Activated B cell treated with CpG ODN at 0.5 μM for 24 hours (primary cell): ENCODE measurements around the gene SNORC. TPM values are rescaled to one million over a fixed set of nuclear protein-coding genes. Genes with fewer than 3 reads are reported as not detected.

ENCODE experiments used
- ATAC-seq: fragments of 200-7000 bp; cut with Tn5 transposase; one replicate; pipeline ENCODE4 v1.10.0; 2021; ENCODE audit warnings: low read depth, mild to moderate bottlenecking, moderate library complexity
- CTCF ChIA-PET: fragments of 350-600 bp; sonication (Branson Sonifier 250); formaldehyde crosslinking; loops from one replicate; lab custom pipeline; 2021; ENCODE audit warnings: antibody characterized with exemption; lab: Charles Lee
- POLR2A ChIA-PET: fragments of 350-600 bp; sonication (Branson Sonifier 250); formaldehyde crosslinking; loops from one replicate; lab custom pipeline; 2021; ENCODE audit warnings: antibody characterized with exemption; lab: Charles Lee
- DNase-seq: peaks from one replicate; pipeline ENCODE4 v3.0.0; 2022
- H3K27ac Mint-ChIP-seq: one replicate; pipeline ENCODE4 v1.8.0; 2020; ENCODE audit warnings: mixed read lengths
- H3K27me3 Mint-ChIP-seq: one replicate; pipeline ENCODE4 v1.8.0; 2021; ENCODE audit warnings: mixed read lengths
- H3K36me3 Mint-ChIP-seq: one replicate; pipeline ENCODE4 v1.8.0; 2021; ENCODE audit warnings: low read depth, mixed read lengths
- H3K4me1 Mint-ChIP-seq: one replicate; pipeline ENCODE4 v1.8.0; 2021; ENCODE audit warnings: mixed read lengths
- H3K4me3 Mint-ChIP-seq: one replicate; pipeline ENCODE4 v1.8.0; 2020; ENCODE audit warnings: mild to moderate bottlenecking, mixed read lengths
- H3K9me3 Mint-ChIP-seq: one replicate; pipeline ENCODE4 v1.8.0; 2020; ENCODE audit warnings: mixed read lengths
- CTCF ChIP-seq: fragments of 200-600 bp; IDR thresholded peaks from one replicate; pipeline ENCODE4 v1.8.0; 2022; ENCODE audit warnings: antibody characterized with exemption, mild to moderate bottlenecking
- intact Hi-C: fragments of 100-400 bp; cut with micrococcal nuclease; formaldehyde crosslinking; loops from one replicate; pipeline ENCODE4 v1.15.1; 2024
- total RNA-seq: library from RNA; stranded (reverse); gene quantifications from 2 replicates; pipeline ENCODE4 v1.2.3, GENCODE V29; 2022

The SNORC gene
- total RNA-seq, 1 donor from 2014 or later = 2.1 TPM

- ATAC-seq (no peak), DNase-seq (no peak)
- Mint-ChIP-seq H3K36me3 (no peaks in the 10 kb centered on the region), H3K27ac (no peak overlapping the region), H3K4me3 (no peak overlapping the region), H3K4me1 (no peaks in the 10 kb centered on the region), H3K27me3 (peaks cover 4% of the 10 kb centered on the region), H3K9me3 (no peaks in the 10 kb centered on the region)
- ChIA-PET POLR2A (no interaction called here), CTCF (no interaction called here)
- intact Hi-C loops = no loop called here
- TF ChIP-seq CTCF = no peak
Observed at GRCh38 chr2:232885264-232885961, 15.3 kb downstream of the SNORC start.

- Mint-ChIP-seq H3K4me3 (no peak overlapping the region), H3K9me3 (no peaks in the 10 kb centered on the region), H3K4me1 (peaks cover 2% of the 10 kb centered on the region), H3K36me3 (no peaks in the 10 kb centered on the region), H3K27me3 (peaks cover 10% of the 10 kb centered on the region), H3K27ac (no peak overlapping the region)
- CTCF ChIA-PET = no interaction called here
- no peak for TF ChIP-seq CTCF
- no peak for ATAC-seq
- intact Hi-C loops = no loop called here
- POLR2A ChIA-PET = no interaction called here
- no peak for DNase-seq
Observed at GRCh38 chr2:232886176-232886575, 16.1 kb downstream of the SNORC start.

- Mint-ChIP-seq H3K4me1 (peaks cover 2% of the 10 kb centered on the region), H3K27ac (no peak overlapping the region), H3K9me3 (no peaks in the 10 kb centered on the region), H3K27me3 (peaks cover 10% of the 10 kb centered on the region), H3K36me3 (no peaks in the 10 kb centered on the region), H3K4me3 (no peak overlapping the region)
- ChIA-PET CTCF (no interaction called here), POLR2A (no interaction called here)
- no peak for TF ChIP-seq CTCF
- no peak for ATAC-seq
- DNase-seq = peak; percentile 7
- intact Hi-C loops = no loop called here
Observed at GRCh38 chr2:232886632-232887031, 16.6 kb downstream of the SNORC start.

GRCh38 chr2:232887171-232887850 is 17.2 kb downstream of the SNORC start:
- CTCF ChIA-PET = no interaction called here

More at GRCh38 chr2:232887171-232887850, 17.2 kb downstream of the SNORC start:
- H3K36me3 Mint-ChIP-seq = no peaks in the 10 kb centered on the region
- no peak overlapping the region for H3K27ac Mint-ChIP-seq
- intact Hi-C loops = no loop called here
- H3K9me3 Mint-ChIP-seq = no peaks in the 10 kb centered on the region
- TF ChIP-seq CTCF = no peak
- DNase-seq = peak; percentile 7
- peaks cover 2% of the 10 kb centered on the region for H3K4me1 Mint-ChIP-seq
- no peak for ATAC-seq
- POLR2A ChIA-PET = no interaction called here
- no peak overlapping the region for H3K4me3 Mint-ChIP-seq
- peaks cover 15% of the 10 kb centered on the region for H3K27me3 Mint-ChIP-seq
